PC-3 (cell line): ENCODE measurements around the gene RHOV.

Experiments
- CTCF ChIP-seq: fragments of 300-600 bp; sonication (generic); conservative IDR thresholded peaks from 2 replicates; pipeline ENCODE4 v1.5.1; 2017; ENCODE audit warnings: antibody characterized with exemption, low read depth, mild to moderate bottlenecking, low read length
- EZH2phosphoT487 ChIP-seq: fragments of 300-600 bp; sonication (generic); IDR thresholded peaks from 2 replicates; pipeline ENCODE4 v1.6.1; 2018; ENCODE audit warnings: mild to moderate bottlenecking, antibody characterized with exemption, low read length, borderline replicate concordance

- no peak for TF ChIP-seq CTCF
- no peak for TF ChIP-seq EZH2phosphoT487
These were observed 21.5 kb downstream of the RHOV start for GRCh38 chr15:40852529-40852928.
